GM21515 (cell line): Measurements from ENCODE around the gene SH3BGRL.

ENCODE experiments used
- ATAC-seq: cut with Tn5 transposase; IDR thresholded peaks from one replicate; pipeline ENCODE4 v1.9.1; 2021; ENCODE audit not compliant: unreplicated experiment

The SH3BGRL gene

DNA sequence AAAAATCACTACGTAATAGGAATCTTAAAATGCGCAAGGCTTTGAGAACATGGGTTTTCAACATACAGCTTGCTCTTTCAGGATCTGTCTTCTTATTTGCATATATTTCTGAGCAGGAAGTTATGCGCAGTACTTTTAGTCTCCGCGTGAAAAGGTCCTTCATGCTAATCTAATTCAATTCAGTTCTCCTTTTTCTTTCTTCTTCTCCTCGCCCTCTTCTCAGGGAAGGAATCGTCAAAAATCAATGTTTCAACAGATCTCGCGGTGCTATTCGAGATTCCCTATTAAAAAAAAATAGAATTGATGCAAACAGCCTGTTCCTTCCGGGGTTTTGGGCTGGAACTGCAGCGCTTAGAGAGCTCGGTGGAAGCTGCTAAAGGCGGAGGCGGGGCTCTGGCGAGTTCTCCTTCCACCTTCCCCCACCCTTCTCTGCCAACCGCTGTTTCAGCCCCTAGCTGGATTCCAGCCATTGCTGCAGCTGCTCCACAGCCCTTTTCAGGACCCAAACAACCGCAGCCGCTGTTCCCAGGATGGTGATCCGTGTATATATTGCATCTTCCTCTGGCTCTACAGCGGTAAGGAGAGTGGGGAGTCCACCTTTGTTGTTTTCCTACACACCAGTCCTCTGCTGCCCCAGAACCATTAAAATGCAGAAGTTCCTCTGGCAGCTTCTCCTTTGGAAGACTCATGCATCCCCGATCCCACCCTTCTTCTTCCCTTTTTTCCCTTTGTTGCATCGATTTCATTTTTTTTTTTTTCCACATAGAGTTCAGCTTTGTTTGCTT is at the start of gene SH3BGRL, which contains the start of gene HMGN5:
Gene SH3BGRL (plus strand): TSS at position 432 of the 785 bp plus-strand sequence. CDS start 99 bp downstream, at position 531.
Gene HMGN5 (minus strand): TSS at position 243 of the 785 bp plus-strand sequence. CDS start 80,364 bp downstream, outside the sequence.
- ATAC-seq: peak; percentile 95

DNA sequence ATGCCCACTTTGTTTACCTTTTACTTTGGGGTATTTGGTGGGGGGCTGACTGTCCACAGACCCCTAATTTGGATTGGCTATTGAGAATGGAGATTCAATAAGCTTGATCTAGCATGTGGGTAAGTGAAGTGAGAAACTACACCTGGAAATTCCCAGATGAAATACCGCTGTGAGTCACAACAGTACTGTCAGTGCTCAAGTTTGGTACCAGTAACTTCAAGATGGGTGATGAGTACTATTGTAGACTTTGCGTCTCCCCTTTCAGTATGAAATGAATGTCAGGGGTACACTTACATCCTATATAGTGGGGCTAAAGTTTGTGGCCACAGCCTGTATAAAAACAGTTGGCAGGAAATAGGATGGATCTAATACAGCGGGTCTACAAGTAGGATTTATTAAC is 33.5 kb upstream of the SH3BGRL start:
- no peak for ATAC-seq

DNA sequence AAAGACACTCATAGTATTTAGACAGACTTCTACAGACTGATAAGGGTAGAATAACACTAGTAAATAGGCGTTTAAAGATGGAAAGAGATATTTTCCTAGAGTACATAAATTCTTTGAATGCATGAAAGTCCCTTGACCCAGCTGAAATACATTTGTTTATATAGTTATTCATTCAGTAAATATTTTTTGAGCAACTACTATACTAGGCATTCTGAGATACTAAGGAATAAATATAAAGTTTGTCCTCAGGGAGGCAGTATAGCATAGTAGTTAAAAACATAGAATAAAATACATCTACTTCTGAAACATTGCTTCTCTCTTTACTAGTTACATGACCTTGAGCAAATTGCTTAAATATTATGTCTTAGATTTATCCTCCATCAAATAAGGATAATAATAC is 27.6 kb upstream of the SH3BGRL start:
- ATAC-seq: no peak

DNA sequence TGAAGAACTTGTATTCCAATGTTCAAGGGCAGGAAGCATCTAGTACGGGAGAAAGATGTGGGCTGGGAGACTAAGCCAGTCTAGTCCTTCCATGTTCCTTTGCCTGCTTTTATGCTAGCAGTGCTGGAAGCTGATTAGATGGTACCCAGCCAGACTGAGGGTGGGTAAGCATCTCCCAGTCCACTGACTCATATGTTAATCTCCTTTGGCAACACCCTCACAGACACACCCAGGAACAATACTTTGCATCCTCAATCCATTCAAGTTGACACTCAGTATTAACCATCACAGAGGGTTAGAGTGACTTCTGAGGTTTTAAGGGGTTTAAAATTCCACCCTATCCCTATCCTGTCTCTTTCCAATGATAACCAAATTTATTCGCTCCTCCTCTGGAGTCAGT is 6.6 kb upstream of the SH3BGRL start:
- ATAC-seq: no peak

DNA sequence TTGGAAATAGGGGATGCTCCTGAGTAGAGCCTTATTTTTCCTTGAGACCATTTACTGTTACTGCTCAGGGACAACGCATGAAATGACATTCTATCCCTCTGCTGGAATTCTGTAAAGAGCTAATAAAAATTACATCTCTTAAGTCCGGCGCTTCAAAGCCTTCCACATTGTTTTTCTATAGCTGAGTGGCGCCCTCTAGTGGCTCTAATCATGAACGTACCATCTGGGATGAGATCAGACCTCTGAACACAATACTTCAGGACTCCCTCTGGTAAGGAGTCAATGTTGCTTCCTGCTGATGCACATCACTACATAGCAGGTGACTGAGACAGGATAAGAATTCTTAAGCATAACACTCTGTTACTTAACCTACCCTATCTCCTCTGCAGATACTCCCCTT is 6.2 kb upstream of the SH3BGRL start:
- ATAC-seq: peak; percentile 70

DNA sequence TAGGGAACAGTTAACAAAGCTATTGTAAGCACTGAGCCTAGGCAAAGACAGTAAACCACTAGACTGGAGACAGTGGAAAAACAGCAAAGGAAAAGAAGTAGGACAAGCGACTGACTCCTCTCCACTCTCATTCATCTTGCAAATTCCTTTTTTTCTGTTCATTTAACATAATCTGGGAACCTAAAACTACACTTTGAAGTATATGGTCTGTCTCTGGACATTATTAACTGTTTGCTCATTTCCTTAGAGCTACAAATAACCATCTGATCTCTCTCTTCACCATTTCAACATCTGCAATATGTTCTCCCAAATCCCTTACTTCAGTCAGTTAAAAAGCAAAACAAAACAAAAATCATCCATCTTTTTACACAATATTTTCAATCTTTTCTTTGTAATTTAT is 831 bp upstream of the SH3BGRL start:
- ATAC-seq: no peak

DNA sequence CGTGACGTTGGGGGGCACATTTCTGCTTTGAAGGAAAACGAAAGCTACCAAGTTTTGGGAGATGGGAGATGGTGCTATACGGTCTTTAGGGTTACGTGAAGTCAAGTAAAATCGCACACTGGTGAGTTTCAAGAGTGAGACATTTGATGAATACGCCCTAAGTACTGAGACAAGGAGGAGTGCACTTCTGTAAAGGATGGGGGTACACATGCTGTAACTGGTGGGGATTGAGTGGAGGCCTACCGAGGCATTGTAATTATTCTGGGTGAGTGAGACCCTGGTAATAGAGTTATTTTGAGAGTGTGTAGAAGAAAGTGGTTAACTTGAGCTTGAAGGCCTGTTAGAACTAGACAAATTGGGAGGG is 536 bp downstream of the SH3BGRL start:
- ATAC-seq: no peak

DNA sequence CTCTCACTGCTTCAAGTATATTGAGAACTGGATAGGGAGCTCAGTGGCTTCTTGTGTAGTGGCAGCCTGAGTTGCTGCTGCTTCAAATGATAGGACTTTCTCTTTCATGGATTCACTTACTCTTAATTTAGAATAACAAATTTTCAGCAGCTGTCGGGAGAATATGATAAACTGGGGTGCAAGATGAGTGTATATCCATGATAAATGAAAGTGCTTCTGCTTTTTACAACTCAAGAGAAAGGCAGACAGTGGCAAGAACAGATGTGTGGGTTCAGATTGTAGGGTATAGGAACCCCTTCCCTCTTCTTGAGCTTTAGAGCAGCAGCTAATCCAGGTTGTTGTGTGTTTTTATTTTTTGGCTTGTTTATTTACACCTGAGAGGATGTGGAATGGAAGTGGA is 1.0 kb downstream of the SH3BGRL start:
- ATAC-seq: no peak

DNA sequence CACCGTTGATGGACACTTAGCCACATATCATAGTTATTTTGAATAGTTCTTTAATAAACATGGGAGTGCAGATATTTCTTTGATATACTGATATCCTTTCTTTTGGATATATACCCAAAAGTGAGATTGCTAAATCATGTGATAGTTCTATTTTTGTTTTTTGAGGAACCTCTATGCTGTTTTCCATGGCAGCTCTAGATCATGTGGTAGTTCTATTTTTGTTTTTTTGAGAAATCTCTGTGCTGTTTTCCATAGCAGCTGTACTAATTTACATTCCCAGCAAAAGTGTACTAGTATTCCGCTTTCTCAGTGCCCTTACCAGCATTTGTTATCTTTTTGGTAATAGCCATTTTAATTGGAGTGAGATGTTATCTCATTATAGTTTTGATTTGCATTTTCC is 3.6 kb downstream of the SH3BGRL start:
- no peak for ATAC-seq

DNA sequence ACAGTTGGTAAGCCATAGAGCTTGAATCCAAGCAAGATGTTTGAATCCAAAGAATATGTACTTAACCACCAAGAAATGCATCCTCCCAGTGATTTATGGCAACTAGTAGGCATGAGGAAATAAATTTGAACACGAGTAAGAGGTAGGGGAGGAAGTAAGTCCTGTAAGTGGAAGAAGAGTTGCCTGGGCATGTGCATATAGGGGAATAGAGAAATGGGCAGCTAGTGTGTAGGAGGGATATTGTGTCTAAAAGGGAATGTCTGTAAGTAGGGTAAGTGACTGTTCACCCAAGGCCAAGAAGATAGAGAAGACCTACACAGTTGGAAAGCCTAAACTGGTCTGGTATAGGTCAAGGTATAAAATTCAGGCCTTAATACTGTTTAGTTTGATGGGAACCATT is 4.6 kb downstream of the SH3BGRL start:
- no peak for ATAC-seq

DNA sequence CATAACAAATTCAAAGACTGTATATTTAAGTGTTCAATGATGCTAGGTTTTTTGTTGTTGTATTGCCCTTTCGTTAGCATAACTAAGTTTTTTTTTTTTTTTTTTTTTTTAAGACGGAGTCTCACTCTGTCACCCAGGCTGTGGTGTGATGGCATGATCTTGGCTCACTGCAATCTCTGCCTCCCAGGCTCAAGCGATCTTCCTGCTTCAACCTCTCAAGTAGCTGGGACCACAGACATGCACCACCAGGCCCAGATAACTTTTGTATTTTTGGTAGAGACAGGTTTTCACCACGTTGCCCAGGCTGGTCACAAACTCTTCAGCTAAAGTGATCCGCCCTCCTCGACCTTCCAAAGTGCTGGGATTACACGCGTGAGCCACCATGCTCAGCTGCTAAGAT is 7.0 kb downstream of the SH3BGRL start:
- ATAC-seq: no peak

DNA sequence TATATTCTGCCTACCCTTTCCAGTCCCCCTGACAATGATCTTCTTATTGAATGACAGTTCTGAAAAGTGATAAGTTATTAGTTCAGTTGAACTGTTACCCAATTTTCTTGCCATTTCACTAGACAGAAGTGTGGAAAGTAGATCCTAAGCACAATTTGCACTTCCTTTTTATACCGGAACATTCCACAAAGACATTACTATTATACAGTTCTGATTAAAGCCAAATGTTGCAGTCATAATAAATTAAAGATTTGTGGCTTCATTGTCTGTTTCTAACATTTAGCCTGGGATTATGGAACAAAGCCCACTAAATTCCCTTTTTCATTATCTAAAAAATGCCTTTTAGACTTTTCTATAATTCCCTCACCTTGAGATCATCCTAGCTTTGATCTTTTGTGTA is 13.8 kb downstream of the SH3BGRL start:
- no peak for ATAC-seq

DNA sequence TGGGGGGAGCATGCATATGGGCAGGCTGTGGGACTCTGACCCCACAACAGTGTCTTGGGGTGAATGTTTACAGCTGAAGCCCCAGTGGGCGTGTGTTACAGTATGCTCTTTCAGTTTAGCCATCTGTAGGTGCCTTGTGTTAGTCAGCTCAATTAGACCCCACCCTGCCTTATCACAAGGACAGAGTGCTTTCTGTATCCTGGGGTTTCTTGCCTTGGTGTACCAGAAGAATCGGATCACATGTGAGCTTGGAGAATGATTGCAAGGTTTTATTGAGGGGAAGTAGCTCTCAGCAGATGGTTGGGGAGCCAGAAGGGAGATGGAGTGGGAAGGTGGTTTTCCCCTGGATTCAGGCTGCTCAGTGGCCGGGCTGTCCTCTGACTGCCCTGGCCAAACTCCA is 27.3 kb downstream of the SH3BGRL start:
- ATAC-seq: no peak

DNA sequence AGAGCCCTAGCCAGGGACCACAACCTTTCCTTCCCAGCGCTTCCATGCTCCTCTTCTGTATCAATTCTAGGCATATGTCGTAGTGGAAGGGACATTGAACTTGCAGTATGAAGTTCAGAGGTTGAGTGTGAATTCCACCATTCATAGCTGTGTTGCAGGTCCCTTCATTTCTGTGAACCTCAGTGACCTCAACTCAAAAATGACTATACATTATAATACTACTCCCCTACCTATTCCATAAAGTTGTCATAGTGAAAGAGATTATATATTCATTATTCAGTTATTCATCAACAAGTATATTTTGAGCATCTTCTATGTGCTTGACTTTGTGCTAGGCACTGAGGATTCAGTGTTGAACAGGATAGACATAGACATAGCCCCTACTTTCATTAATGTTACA is 28.0 kb downstream of the SH3BGRL start:
- no peak for ATAC-seq

DNA sequence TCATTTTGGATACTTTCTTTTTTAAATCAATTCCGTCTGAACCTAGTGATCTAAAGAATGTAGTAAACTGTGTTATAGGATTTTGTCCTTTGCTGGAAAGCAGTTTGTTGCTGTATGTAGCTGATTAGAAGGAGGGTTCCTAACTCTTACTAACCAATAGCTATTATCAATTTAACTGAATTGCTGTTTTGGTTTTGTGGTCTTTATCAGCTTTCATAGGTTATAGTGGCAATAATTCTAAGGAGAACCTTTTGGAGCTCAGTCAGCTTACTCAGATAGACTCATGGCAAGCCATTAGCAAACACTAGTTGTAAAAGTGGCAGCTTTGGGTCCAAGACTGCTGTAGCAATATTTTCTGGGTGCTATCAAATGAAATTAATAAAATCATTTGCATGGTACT is 29.6 kb downstream of the SH3BGRL start:
- no peak for ATAC-seq

DNA sequence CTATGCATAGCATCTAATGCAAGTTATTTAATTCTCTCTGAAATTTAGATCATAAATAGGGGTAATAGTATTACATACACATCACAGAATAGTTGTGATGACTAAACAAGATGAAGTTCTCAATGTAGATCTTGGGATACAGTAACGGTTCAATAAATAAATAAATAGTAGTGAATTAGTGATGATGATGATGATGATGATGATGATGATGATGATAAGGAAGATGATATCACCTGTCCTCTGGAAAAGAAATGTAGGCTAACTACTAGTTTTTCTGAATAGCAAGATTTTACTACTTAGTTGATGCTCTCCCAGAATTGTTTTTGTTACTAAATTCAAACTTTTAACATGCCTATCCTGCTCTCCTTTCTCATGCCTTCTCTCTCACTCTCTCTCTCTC is 30.3 kb downstream of the SH3BGRL start:
- no peak for ATAC-seq

DNA sequence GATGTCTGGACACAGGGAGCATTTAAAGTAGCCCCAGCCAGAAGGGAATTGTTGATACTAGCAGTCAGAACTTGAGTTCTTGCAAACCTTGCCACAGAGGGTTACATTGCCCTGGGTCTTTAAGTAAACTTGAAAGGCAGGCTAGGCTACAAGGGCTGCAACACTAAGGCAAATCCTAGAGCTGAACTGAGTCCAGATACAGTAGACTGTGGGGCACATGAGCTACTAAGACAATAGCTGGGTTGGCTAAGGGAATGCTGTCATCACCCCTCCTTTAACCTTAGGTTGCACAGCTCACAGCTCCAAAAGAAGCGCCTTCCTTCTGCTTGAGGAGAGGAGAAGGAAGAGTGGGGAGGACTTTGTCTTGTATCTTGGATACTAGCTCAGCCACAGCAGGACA is 35.6 kb downstream of the SH3BGRL start:
- no peak for ATAC-seq

DNA sequence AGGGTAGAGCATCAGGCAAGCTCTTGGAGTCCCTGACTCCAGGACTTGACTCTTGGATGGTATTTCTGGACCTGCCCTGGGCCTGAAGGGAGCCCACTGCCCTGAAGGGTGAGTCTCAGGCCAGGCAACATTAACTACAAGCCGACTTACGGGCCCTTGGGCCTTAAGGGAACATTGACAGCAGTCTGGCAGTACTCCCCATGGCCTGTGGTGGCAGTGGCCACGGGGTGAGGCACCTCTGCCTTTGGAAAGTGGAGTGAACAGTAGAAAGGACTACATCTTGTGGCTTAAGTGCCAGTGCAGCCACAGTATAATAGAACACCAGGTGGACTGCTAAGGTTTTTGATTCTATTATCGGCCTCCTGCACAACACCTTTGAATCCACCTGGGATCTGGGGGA is 36.3 kb downstream of the SH3BGRL start:
- no peak for ATAC-seq

DNA sequence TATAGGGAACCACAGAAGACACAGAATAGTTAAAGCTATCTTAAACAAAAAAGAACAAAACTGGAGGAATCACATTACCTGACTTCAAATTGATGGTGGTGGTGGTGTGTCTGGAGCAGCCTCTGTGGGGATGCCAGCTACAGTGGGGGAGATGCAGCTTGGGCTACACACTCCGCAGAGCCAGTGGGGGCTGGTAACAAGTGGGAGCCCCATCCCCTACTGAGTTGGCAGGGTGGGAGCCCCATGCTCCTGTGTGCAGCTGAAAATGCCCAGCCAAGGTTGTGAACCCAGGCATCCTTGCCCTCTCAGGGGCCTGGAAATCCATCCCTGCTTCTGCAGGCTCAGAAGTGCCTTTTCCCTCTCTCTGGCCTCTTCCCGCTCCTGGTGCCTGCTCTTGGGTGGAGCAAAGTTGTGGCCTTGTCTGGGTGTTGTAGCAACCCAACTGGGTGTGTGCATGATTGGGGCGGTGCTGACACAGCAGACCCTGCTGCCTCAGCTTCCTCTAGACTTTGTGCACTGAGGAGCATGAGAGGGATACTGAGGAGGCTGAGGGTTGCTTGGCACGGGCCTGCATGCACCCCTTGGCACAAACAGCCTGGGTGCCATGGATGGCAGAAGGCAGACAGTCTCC is 38.9 kb downstream of the SH3BGRL start:
- no peak for ATAC-seq

DNA sequence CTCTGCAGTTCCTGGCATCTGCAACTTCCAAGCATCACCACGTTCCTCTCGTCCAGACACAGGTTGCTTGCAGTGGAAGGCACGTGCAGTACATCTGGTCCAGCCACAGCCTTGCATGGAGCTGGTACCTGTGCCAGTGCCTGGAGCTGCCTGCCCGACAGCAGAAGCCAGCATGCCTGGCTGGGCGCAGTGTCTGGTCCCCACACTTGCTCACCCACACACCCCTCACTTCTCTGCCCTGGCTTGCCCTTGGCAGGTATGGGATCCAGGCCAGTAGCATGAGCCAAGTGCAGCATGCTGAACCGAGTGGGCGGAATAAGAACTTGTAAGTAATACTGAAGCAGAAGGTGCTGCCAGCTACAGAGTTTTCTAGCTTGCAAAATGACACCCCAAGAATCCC is 39.9 kb downstream of the SH3BGRL start:
- no peak for ATAC-seq

DNA sequence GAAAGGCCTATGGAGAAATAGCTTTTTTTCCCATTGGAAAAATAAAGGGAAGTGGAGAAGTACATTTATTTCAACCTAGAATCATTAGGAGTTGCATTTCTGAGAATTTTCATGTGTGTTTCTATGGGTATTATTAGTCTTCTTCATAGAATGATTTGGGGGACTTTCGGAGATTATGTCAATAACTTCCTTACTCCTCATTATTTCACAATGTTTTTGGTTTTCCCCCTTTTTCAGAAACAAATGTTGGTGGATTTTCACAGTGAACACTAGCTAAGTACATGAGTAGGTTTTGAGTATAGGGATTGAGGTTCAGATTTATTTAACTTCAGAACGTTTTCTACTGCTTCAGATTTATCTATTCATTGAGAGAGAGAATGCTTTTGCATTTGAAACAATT is 54.0 kb downstream of the SH3BGRL start:
- ATAC-seq: no peak

DNA sequence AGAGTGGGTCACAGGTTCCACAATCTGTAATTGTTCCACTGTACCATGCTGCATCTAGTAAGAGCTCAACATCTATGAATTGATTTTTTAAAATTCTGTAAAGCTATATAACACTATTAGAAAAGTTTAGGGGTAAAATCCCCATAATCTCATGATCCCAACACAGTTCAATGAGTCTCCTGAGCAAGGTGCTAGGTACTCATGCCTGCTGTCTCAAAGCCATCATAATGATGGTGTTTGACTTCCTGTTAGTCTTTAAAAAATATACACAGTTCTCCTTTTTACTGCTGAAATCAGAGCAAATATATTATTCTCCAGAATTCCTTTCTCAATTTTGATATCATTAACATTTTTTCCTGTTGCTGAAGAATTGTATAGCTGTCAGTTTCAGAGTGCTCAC is 55.9 kb downstream of the SH3BGRL start:
- no peak for ATAC-seq
